Measurements from ENCODE around the gene LMNA. TPM values are rescaled to one million over a fixed set of nuclear protein-coding genes. Genes with fewer than 3 reads are reported as not detected.

LMNA gene
- total and polyA plus RNA-seq, 3 donors from 2014 or later, result 162 to 219 (median 189) TPM

DNA sequence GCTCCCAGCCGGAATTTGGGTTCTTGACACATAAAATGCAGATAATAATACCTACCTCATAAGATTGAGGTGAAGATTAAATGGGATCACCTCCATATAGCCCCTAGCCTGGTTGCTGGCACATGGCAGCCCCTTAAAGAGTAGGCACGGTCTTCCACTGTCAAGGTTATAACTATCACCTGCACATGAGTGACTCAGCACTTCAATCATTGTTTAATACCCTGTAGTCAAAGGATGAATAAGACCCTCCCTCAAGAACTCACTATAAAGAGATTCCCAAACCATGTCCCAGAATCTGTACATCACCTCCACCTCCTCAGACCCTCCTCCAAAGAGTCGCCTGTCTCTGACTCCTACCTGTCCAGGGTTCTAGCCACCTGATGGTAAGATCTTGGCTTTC is 6.5 kb upstream of the LMNA start:
- 83 to 96% methylated on average over 3 of the region's 3 CpGs for WGBS, 2 donors
- H3K4me3 ChIP-seq, result no peak overlapping the region
- peaks cover 48% of the 10 kb centered on the region for H3K4me1 ChIP-seq
- H3K36me3 ChIP-seq (ENCODE audit: low read depth, missing control alignments), result no peaks in the 10 kb centered on the region
- no peaks in the 10 kb centered on the region for H3K9me3 ChIP-seq
- H3K27ac ChIP-seq, result no peak overlapping the region
- H3K27me3 ChIP-seq, result no peaks in the 10 kb centered on the region
- TF ChIP-seq, protein P1, sequence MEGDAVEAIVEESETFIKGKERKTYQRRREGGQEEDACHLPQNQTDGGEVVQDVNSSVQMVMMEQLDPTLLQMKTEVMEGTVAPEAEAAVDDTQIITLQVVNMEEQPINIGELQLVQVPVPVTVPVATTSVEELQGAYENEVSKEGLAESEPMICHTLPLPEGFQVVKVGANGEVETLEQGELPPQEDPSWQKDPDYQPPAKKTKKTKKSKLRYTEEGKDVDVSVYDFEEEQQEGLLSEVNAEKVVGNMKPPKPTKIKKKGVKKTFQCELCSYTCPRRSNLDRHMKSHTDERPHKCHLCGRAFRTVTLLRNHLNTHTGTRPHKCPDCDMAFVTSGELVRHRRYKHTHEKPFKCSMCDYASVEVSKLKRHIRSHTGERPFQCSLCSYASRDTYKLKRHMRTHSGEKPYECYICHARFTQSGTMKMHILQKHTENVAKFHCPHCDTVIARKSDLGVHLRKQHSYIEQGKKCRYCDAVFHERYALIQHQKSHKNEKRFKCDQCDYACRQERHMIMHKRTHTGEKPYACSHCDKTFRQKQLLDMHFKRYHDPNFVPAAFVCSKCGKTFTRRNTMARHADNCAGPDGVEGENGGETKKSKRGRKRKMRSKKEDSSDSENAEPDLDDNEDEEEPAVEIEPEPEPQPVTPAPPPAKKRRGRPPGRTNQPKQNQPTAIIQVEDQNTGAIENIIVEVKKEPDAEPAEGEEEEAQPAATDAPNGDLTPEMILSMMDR (IDR thresholded peaks at IDR 0.05), result no peak
- no peak for TF ChIP-seq POLR2A (IDR thresholded peaks at IDR 0.05)
- no peak for DNase-seq
- intact Hi-C loops (cut with DNase I; ENCODE audit: low total_unique reads), result no loop called here

DNA sequence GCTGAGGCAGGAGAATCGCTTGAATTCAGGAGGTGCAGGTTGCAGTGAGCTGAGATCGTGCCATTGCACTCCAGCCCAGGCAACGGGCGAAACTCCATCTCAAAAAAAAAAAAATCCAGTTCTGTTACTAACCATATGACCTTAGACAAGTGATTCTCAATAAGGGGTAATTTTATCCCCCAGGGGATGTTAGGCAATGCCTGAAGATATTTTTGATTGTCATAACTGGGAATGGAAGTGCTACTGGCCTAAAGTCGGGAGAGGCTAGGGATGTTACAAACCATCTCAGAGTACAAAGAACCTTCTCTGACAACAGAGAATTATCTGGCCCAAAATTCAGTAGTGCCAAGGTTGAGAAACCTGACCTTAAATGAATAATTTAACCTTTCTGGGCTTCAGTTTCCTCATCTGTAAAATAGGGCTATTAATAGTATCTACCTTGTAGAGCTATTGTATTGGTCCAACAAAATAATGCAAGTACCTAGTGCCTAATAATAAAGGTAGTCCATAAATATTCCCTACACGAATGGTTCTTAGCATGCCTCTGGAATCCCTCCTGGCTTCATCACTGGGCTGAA is 5.8 kb upstream of the LMNA start:
- Histone ChIP-seq H3K4me1 (peaks cover 46% of the 10 kb centered on the region), H3K27ac (no peak overlapping the region), H3K9me3 (no peaks in the 10 kb centered on the region), H3K27me3 (no peaks in the 10 kb centered on the region), H3K36me3 (ENCODE audit: low read depth, missing control alignments) (no peaks in the 10 kb centered on the region), H3K4me3 (no peak overlapping the region)
- intact Hi-C loops (cut with DNase I; ENCODE audit: low total_unique reads), result no loop called here
- DNase-seq, result no peak
- 78 to 84% methylated on average over 6 of the region's 6 CpGs for WGBS, 2 donors
- TF ChIP-seq, protein P1 (IDR thresholded peaks at IDR 0.05), result no peak
- TF ChIP-seq POLR2A (IDR thresholded peaks at IDR 0.05), result no peak

DNA sequence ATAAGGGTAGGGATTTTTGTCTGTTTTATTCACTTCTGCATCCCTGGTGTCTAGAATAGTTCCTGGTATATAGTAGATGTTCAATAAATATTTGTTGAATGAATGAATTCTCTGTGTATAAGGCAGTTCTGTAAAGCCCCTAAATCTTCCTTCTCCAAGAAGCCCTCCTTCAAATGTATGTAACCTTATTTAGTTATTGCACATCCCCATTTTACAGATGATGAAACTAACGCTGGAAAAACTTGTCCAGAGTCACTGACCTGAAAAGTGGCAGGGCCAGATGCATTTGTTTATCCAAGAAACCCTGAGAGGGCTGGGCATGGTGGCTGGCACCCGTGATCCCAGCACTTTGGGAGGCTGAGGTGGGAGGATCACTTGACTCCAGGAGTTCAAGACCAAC is 4.3 kb upstream of the LMNA start:
- no peak overlapping the region for H3K27ac ChIP-seq
- no peak for DNase-seq
- H3K4me3 ChIP-seq, result no peak overlapping the region
- TF ChIP-seq, protein P1 (IDR thresholded peaks at IDR 0.05), result no peak
- no peak for TF ChIP-seq POLR2A (IDR thresholded peaks at IDR 0.05)
- 85 to 87% methylated on average over 2 of the region's 2 CpGs for WGBS, 2 donors
- H3K4me1 ChIP-seq, result peaks cover 37% of the 10 kb centered on the region
- intact Hi-C loops (cut with DNase I; ENCODE audit: low total_unique reads), result no loop called here
- H3K9me3 ChIP-seq, result no peaks in the 10 kb centered on the region
- H3K27me3 ChIP-seq, result no peaks in the 10 kb centered on the region
- H3K36me3 ChIP-seq (ENCODE audit: low read depth, missing control alignments), result no peaks in the 10 kb centered on the region

DNA sequence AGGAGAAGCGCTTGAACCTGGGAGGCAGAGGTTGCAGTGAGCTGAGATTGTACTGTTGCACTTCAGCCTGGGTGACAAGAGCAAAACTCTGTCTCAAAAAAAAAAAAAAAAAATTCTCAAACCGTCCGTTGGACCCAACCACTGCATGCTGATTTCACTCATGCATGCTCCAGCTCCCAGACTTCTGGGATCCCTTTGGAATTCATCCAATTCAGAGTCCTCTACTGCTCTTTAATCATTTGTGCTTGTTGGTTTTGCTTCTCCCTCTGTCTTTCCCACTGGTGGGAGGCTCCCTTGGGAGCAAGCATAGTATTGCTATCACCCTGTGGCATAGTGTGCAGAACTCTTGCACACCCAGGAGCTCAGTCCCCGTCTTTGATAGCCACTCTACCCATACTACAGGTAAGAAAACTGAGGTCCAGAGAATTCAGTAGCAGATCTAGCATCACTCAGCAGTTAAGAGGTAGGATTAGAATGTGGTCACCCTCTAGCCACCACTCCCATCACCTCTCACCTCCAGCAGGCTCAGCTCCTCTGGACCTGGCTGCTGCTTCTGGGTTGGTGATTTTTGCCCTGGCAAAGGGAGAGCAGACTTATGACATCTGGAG is 3.1 kb upstream of the LMNA start:
- TF ChIP-seq POLR2A (IDR thresholded peaks at IDR 0.05), result no peak
- TF ChIP-seq, protein P1 (IDR thresholded peaks at IDR 0.05), result no peak
- H3K9me3 ChIP-seq, result no peaks in the 10 kb centered on the region
- no peak for DNase-seq
- intact Hi-C loops (cut with DNase I; ENCODE audit: low total_unique reads), result no loop called here
- 77 to 88% methylated on average over 4 of the region's 4 CpGs for WGBS, 2 donors
- peaks cover 30% of the 10 kb centered on the region for H3K4me1 ChIP-seq
- no peak overlapping the region for H3K27ac ChIP-seq
- H3K4me3 ChIP-seq, result no peak overlapping the region
- no peaks in the 10 kb centered on the region for H3K27me3 ChIP-seq
- no peaks in the 10 kb centered on the region for H3K36me3 ChIP-seq (ENCODE audit: low read depth, missing control alignments)
